Measurements from ENCODE around the gene SPATA31C1.

The SPATA31C1 gene

GRCh38 chr9:87890837-87891236 is 26.9 kb upstream of the SPATA31C1 start:
- ATAC-seq: no peak
- TF ChIP-seq ZNF8 (CRISPR knock-in tag; IDR thresholded peaks at IDR 0.05) (no peak), ZNF70 (CRISPR knock-in tag; IDR thresholded peaks at IDR 0.05) (no peak), ARNTL (CRISPR knock-in tag; IDR thresholded peaks at IDR 0.05; ENCODE audit: borderline replicate concordance, low read depth) (no peak), ESRRG (CRISPR knock-in tag; IDR thresholded peaks at IDR 0.05) (no peak), CSDC2 (CRISPR knock-in tag; IDR thresholded peaks at IDR 0.05) (no peak), GLIS3 (CRISPR knock-in tag; IDR thresholded peaks at IDR 0.05) (no peak), TOX (CRISPR knock-in tag; IDR thresholded peaks at IDR 0.05; ENCODE audit: borderline replicate concordance) (no peak), RARB (CRISPR knock-in tag; IDR thresholded peaks at IDR 0.05) (no peak), ZNF565 (CRISPR knock-in tag; conservative IDR thresholded peaks at IDR 0.05; ENCODE audit: low read depth) (no peak), TCF4 (CRISPR knock-in tag; IDR thresholded peaks at IDR 0.05; ENCODE audit: borderline replicate concordance) (no peak), OSR1 (CRISPR knock-in tag; IDR thresholded peaks at IDR 0.05) (no peak), ZC3H10 (CRISPR knock-in tag; IDR thresholded peaks at IDR 0.05) (no peak)

- ATAC-seq: no peak
- TF ChIP-seq BACH2 (CRISPR knock-in tag; IDR thresholded peaks at IDR 0.05; ENCODE audit: borderline replicate concordance): no peak
- TF ChIP-seq, protein P1, sequence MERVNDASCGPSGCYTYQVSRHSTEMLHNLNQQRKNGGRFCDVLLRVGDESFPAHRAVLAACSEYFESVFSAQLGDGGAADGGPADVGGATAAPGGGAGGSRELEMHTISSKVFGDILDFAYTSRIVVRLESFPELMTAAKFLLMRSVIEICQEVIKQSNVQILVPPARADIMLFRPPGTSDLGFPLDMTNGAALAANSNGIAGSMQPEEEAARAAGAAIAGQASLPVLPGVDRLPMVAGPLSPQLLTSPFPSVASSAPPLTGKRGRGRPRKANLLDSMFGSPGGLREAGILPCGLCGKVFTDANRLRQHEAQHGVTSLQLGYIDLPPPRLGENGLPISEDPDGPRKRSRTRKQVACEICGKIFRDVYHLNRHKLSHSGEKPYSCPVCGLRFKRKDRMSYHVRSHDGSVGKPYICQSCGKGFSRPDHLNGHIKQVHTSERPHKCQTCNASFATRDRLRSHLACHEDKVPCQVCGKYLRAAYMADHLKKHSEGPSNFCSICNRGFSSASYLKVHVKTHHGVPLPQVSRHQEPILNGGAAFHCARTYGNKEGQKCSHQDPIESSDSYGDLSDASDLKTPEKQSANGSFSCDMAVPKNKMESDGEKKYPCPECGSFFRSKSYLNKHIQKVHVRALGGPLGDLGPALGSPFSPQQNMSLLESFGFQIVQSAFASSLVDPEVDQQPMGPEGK (CRISPR knock-in tag; IDR thresholded peaks at IDR 0.05; ENCODE audit: borderline replicate concordance): no peak
- TF ChIP-seq GLIS3 (CRISPR knock-in tag; IDR thresholded peaks at IDR 0.05): no peak
- TF ChIP-seq ZFP3 (CRISPR knock-in tag; IDR thresholded peaks at IDR 0.05): no peak
- no peak for TF ChIP-seq RARB (CRISPR knock-in tag; IDR thresholded peaks at IDR 0.05)
- TF ChIP-seq ZNF565 (CRISPR knock-in tag; conservative IDR thresholded peaks at IDR 0.05; ENCODE audit: low read depth): no peak
- TF ChIP-seq, protein P2, sequence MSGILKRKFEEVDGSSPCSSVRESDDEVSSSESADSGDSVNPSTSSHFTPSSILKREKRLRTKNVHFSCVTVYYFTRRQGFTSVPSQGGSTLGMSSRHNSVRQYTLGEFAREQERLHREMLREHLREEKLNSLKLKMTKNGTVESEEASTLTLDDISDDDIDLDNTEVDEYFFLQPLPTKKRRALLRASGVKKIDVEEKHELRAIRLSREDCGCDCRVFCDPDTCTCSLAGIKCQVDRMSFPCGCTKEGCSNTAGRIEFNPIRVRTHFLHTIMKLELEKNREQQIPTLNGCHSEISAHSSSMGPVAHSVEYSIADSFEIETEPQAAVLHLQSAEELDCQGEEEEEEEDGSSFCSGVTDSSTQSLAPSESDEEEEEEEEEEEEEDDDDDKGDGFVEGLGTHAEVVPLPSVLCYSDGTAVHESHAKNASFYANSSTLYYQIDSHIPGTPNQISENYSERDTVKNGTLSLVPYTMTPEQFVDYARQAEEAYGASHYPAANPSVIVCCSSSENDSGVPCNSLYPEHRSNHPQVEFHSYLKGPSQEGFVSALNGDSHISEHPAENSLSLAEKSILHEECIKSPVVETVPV (CRISPR knock-in tag; IDR thresholded peaks at IDR 0.05): no peak
These were observed 26.0 kb upstream of the SPATA31C1 start for GRCh38 chr9:87891754-87892153.

- TF ChIP-seq TOX (CRISPR knock-in tag; IDR thresholded peaks at IDR 0.05; ENCODE audit: borderline replicate concordance): no peak
- no peak for TF ChIP-seq POU6F1 (CRISPR knock-in tag; IDR thresholded peaks at IDR 0.05; ENCODE audit: borderline replicate concordance, low read depth)
- TF ChIP-seq CREB5 (CRISPR knock-in tag; IDR thresholded peaks at IDR 0.05; ENCODE audit: low read depth): no peak
- TF ChIP-seq ZFP3 (CRISPR knock-in tag; IDR thresholded peaks at IDR 0.05): no peak
- no peak for TF ChIP-seq ZNF70 (CRISPR knock-in tag; IDR thresholded peaks at IDR 0.05)
- no peak for TF ChIP-seq ESRRG (CRISPR knock-in tag; IDR thresholded peaks at IDR 0.05)
- TF ChIP-seq ZC3H10 (CRISPR knock-in tag; IDR thresholded peaks at IDR 0.05): no peak
- no peak for TF ChIP-seq OSR1 (CRISPR knock-in tag; IDR thresholded peaks at IDR 0.05)
- no peak for TF ChIP-seq ZFP30 (CRISPR knock-in tag; IDR thresholded peaks at IDR 0.05)
- TF ChIP-seq ZNF8 (CRISPR knock-in tag; IDR thresholded peaks at IDR 0.05): no peak
- TF ChIP-seq ZNF565 (CRISPR knock-in tag; conservative IDR thresholded peaks at IDR 0.05; ENCODE audit: low read depth): no peak
- TF ChIP-seq, protein P2 (CRISPR knock-in tag; IDR thresholded peaks at IDR 0.05): no peak
- TF ChIP-seq, protein P1 (CRISPR knock-in tag; IDR thresholded peaks at IDR 0.05; ENCODE audit: borderline replicate concordance): no peak
- no peak for TF ChIP-seq SNAI2 (CRISPR knock-in tag; IDR thresholded peaks at IDR 0.05)
- no peak for TF ChIP-seq TSHZ2 (CRISPR knock-in tag; IDR thresholded peaks at IDR 0.05)
- TF ChIP-seq PPARA (CRISPR knock-in tag; IDR thresholded peaks at IDR 0.05; ENCODE audit: borderline replicate concordance): no peak
- no peak for TF ChIP-seq GLIS3 (CRISPR knock-in tag; IDR thresholded peaks at IDR 0.05)
- no peak for TF ChIP-seq CSDC2 (CRISPR knock-in tag; IDR thresholded peaks at IDR 0.05)
- TF ChIP-seq ARNTL (CRISPR knock-in tag; IDR thresholded peaks at IDR 0.05; ENCODE audit: borderline replicate concordance, low read depth): no peak
- no peak for TF ChIP-seq RARB (CRISPR knock-in tag; IDR thresholded peaks at IDR 0.05)
- no peak for ATAC-seq
These were observed 24.8 kb upstream of the SPATA31C1 start for GRCh38 chr9:87892956-87893355.

All from SK-N-SH treated with all-trans-retinoic acid at 6 μM for 48 hours (cell line).